Putamen (tissue), 1 donor: ENCODE data around the gene KMT5B.

ENCODE experiments used
- DNase-seq: peaks from one replicate; pipeline ENCODE4 v3.0.0-alpha.2; 2016; ENCODE audit warnings: low spot score

The KMT5B gene

GRCh38 chr11:68215524-68216170, 2.6 kb upstream of the KMT5B start:
- no peak for DNase-seq

GRCh38 chr11:68215087-68215445, 2.0 kb upstream of the KMT5B start:
- no peak for DNase-seq

- no peak for DNase-seq
Measured at GRCh38 chr11:68214173-68215086, 1.3 kb upstream of the KMT5B start.

- DNase-seq, result peak; percentile 93
Measured at GRCh38 chr11:68213555-68214172, 568 bp upstream of the KMT5B start.

- peak; percentile 49 for DNase-seq
Measured at GRCh38 chr11:68212421-68213134, 518 bp downstream of the KMT5B start.

- no peak for DNase-seq
Measured at GRCh38 chr11:68211546-68211945, 1.6 kb downstream of the KMT5B start.

GRCh38 chr11:68206211-68206610, 6.9 kb downstream of the KMT5B start:
- peak; percentile 50 for DNase-seq

- DNase-seq, result no peak
Measured at GRCh38 chr11:68204402-68204801, 8.7 kb downstream of the KMT5B start.

GRCh38 chr11:68202165-68202564, 10.9 kb downstream of the KMT5B start:
- no peak for DNase-seq

GRCh38 chr11:68201492-68201891, 11.6 kb downstream of the KMT5B start:
- no peak for DNase-seq

GRCh38 chr11:68200639-68201038, 12.5 kb downstream of the KMT5B start:
- no peak for DNase-seq

- DNase-seq, result no peak
Measured at GRCh38 chr11:68199295-68199987, 13.7 kb downstream of the KMT5B start.

- DNase-seq, result no peak
Measured at GRCh38 chr11:68196219-68196618, 16.9 kb downstream of the KMT5B start.

GRCh38 chr11:68194675-68195294, 18.3 kb downstream of the KMT5B start:
- DNase-seq, result no peak

- no peak for DNase-seq
Measured at GRCh38 chr11:68193018-68193417, 20.1 kb downstream of the KMT5B start.

- no peak for DNase-seq
Measured at GRCh38 chr11:68191661-68192579, 21.2 kb downstream of the KMT5B start.

GRCh38 chr11:68189888-68190287, 23.2 kb downstream of the KMT5B start:
- DNase-seq, result no peak

- no peak for DNase-seq
Measured at GRCh38 chr11:68189082-68189481, 24.0 kb downstream of the KMT5B start.

- no peak for DNase-seq
Measured at GRCh38 chr11:68186061-68186460, 27.0 kb downstream of the KMT5B start.
